ENCODE results near the gene ARHGAP26.

The ARHGAP26 gene

GRCh38 chr5:143218517-143219170 is 448.5 kb downstream of the ARHGAP26 start:
- no peak for DNase-seq (ENCODE audit: low read depth in 2 of 2)

DNA sequence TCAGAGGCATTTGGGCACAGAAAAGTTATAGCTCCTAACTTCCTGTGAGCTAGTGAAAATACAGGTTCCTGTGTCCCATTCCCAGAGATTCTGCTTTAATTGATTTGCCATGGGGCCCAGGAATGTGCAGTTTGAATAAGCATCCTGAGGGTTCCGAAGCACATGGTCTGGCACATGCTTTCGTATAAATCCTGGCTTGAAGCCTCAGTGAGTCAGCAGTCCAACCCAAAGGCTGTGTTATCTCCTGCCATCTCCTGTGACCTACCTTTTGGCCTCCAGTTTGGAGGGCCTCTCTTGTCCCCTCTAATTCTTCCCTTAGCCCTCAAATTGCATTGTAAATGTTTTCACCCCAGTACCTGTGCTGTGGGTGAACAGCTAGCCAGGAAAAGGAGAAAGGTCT is 449.5 kb downstream of the ARHGAP26 start:
- DNase-seq (ENCODE audit: low read depth in 2 of 2) = no peak

DNA sequence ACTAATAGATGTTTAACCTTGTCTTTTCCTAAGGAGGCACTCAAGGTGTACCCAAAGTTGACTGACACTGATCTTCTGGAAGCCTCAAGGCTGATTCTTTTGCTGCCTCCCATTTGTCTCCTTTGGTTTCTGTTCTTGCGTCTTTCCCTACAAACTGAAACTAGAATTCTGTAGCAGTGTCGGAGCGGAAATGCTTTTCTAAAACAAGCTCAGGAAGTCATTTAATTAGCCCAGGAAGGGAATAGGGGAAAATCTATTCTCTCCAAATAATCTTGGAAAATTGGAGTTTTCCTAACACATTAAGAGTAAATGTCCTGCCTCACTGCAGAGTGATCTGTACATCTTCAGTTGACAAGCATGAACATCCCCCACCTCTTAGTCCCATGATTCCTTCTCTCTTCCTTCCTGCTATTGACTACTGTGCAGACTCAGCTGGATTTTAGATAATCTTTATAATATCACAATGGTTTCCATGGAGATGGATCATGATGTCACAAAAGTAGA is 450.6 kb downstream of the ARHGAP26 start:
- no peak for DNase-seq (ENCODE audit: low read depth in 2 of 2)

DNA sequence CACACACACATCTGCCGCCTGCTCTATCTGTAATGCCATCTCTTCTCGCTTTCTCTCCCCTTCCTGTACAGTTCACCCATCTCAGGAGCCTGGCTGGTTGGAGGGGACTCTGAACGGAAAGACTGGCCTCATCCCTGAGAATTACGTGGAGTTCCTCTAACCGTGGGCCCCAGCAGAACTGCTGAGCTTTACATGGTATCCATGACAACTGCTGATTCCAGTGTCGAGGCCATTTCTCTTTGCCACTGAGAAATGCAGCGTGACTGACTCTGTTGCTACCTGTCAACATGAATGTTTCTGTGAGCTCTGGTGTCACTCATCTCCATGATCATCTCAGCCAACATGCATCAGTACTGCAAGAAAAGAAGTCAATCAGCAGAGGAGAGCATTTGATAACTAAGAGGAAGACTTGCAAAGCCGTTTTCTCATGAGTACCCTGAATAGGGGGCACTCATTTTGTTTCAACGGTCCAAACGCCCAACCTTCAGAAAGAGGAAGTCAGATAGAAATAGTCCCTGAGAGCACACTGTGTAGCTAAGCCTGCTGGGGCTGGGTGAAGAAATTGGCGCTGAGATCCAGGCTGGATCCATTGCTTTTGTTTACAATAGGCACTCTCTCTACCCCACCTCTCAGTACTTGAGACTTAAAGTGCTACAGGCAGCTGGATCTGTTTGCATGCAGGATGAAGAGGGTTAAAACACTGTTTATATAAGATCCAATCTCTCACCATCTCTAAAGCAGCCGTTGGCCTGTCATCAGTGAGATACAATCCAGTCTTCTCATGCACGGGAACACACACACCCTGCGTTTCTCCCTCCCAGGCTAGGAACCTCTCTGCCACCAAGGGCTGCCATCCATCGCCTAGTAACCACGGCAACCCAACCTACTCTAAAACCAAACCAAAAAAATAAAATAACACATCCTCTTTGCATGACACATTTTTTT is 452.4 kb downstream of the ARHGAP26 start:
- DNase-seq (ENCODE audit: low read depth in 2 of 2) = peak; percentile 17 to 19

DNA sequence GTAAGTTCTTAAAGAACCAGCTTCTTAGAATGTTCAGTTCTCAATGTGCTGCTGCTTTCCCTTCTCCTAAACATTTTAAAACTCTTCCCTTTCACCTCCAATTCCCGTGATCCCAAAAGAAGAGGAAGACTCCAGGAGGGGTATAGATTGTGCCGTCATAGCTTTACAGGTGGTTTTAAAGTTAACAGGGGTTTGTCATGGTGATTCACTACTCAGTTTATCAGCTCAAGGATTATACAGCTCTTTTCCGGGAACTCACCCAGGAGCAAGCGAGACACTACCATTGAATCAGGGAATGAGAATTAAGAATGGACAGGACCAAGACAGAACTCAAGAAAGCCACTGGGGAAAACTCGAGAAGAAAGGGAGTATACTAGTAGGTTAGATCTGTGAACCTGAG is 454.5 kb downstream of the ARHGAP26 start:
- DNase-seq (ENCODE audit: low read depth in 2 of 2) = no peak

- DNase-seq (ENCODE audit: low read depth in 2 of 2) = no peak
Measured at GRCh38 chr5:143225511-143225910, 455.3 kb downstream of the ARHGAP26 start.

DNA sequence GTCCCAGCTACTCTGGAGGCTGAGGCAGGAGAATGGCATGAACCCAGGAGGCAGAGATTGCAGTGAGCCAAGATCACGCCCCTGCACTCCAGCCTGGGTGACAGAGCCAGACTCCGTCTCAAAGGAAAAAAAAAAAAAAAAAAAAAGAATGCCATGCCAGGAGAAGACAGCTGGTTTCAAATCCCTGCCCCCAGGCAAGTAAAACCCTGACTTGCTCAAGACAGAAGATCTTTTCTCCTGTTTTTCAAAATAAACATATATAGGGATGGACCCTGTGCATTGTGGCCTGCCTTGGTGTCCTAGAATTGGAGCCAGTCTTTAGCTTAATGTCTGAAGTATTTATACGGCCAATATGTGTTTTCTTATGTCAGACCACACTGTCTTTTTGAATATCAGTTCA is 456.2 kb downstream of the ARHGAP26 start:
- no peak for DNase-seq (ENCODE audit: low read depth in 2 of 2)

GRCh38 chr5:143226872-143227271 is 456.7 kb downstream of the ARHGAP26 start:
- no peak for DNase-seq (ENCODE audit: low read depth in 2 of 2)

- no peak for DNase-seq (ENCODE audit: low read depth in 2 of 2)
Measured at GRCh38 chr5:143227301-143227700, 457.1 kb downstream of the ARHGAP26 start.

- no peak for DNase-seq (ENCODE audit: low read depth in 2 of 2)
Measured at GRCh38 chr5:143228597-143229293, 458.6 kb downstream of the ARHGAP26 start.

DNA sequence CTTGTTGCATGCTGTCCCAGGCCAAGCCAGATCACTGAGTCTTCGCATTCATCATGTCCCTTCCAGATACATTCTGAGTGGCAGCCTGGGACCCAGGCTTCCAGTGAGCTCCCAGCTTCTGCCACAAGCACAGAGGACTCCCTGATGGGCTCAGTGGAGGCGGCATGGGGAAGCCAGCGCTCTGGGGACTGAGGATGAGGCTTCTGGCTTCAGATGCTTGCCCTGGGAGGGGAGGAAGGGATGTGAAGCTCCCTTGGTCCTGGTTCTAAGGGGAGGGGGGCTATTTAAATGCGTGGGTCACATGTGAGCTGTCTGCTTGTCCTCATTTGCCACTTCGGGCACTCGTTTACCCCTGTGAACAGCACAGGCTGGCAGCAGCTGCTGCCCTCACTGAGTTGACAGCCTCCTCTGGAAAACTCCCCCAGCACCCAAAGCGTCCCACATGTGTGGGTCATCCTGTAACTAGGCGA is 459.3 kb downstream of the ARHGAP26 start:
- peak in 1 of 2 donors; percentile 3 for DNase-seq (ENCODE audit: low read depth in 2 of 2)

GRCh38 chr5:143229896-143230675 is 459.9 kb downstream of the ARHGAP26 start:
- DNase-seq (ENCODE audit: low read depth in 2 of 2) = no peak

DNA sequence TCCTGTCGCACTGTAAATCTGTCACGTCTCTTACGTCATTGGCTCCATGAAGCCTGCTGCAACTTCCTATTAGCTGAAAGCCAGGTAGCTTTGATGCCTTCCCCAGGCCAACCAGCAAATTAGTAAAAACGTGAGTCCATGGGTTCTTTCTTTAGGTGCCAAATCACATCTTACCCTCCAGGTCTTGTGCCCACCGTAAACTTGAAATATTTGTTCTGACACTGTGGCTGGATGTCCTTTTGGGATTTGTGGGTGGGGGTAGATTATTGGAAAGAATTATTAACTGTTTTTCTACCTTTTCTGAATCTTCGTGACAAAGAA is 460.5 kb downstream of the ARHGAP26 start:
- DNase-seq (ENCODE audit: low read depth in 2 of 2) = no peak

- DNase-seq (ENCODE audit: low read depth in 2 of 2) = no peak
Measured at GRCh38 chr5:143231416-143231815, 461.2 kb downstream of the ARHGAP26 start.

DNA sequence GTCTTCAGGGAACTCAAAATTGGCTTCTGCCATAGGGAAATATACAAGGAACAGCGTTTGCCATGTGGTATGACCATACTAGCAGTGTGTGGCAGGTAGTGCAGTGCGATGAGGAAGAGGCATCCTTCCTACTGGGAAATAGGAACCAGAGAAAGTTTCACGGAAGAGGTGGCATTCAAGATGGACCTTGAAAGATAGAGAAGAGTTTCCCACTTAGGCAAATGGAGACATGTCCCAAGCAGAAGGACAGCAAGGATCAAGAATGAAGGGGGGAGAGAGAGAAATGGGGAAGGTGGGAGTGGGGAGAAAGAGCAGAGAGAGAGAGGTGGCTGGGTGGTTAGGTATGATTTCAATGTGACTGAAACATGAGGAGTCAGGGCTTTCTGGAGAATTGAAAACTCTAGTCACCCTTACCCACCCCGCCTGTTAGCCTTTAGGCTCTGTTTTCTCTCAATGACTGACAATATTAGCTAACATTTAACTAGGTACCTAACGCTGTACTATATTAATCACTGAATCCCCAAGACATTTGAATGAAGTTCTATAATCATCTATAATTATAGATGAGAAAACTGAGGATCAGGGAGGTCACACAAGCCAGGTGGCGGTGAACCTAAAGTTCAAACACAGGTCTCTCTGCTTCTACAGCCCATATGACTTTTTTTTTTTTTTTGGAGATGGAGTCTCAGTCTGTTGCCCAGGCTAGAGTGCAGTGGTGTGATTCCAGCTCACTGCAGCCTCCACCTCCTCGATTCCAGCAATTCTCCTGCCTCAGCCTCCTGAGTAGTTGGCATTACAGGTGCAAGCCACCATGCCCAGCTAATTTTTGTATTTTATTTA is 462.0 kb downstream of the ARHGAP26 start:
- DNase-seq (ENCODE audit: low read depth in 2 of 2) = no peak

DNA sequence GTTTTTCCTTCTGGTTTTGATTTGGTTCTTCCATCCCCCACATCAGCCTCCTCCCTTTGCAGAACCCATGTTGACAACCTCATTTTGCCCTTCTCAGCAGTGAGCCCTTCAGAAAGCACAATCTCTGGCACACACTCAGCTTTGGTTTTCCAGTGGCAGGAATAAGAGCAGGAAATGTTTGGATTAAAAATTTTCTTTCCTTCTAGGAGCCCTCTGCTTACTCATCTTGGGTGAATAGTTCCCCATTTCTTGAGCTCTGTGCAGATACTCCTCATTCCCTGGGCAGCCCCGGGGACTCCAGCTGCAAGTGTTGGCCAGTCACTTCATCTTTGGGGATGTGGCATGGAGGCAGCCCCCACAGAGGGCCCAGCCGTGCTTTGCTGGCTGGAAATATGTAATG is 462.9 kb downstream of the ARHGAP26 start:
- no peak for DNase-seq (ENCODE audit: low read depth in 2 of 2)

DNA sequence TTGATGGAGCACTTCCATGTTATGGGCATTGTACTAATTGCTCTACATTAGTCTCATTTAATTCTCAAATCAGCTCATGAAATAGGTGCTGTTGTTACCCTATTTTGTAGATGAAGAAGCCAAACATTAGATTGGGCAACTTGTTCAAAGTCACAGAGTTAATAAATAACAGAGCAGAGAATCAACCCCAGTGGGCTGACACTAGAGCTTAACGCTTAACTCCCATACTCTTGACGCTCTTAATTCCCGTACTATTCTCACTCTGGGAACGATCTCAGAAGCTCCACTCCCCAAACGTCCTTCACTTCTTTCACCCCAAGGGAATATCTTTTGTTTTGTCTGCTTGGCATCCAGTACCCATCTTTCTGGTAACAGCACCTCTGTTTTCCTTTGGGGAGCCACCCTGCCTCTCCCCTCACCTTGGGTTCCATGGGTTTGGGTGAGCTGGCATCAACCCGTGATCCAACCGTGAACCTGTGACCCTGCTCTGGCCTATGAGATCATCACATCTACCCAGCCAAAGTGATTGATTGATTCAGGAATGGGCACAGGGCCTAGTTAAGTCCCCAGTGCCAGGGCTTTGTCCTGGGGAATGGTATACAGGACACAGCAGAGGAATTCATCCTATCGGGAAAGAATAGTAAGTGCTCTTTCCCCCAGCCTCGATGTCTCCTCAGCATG is 464.1 kb downstream of the ARHGAP26 start:
- no peak for DNase-seq (ENCODE audit: low read depth in 2 of 2)

- no peak for DNase-seq (ENCODE audit: low read depth in 2 of 2)
Measured at GRCh38 chr5:143235423-143235822, 465.2 kb downstream of the ARHGAP26 start.

GRCh38 chr5:143236682-143237081 is 466.5 kb downstream of the ARHGAP26 start:
- DNase-seq (ENCODE audit: low read depth in 2 of 2) = no peak

- no peak for DNase-seq (ENCODE audit: low read depth in 2 of 2)
Measured at GRCh38 chr5:143237664-143238063, 467.5 kb downstream of the ARHGAP26 start.

All from stimulated activated CD8-positive, alpha-beta memory T cell treated with anti-CD3 and anti-CD28 coated beads, Interleukin-7, amount 100 ng/mL, for 4 hours (primary cell).